Stimulated activated CD4-positive, alpha-beta T cell treated with anti-CD3 and anti-CD28 coated beads, TNF-alpha, amount 100 ng/mL, for 1 hour (primary cell): ENCODE measurements around the gene SETD2.
"Not testable (repeated sequence)": the region's sequence is repeated elsewhere in the genome, so short reads cannot be mapped to it uniquely, and the experiment has no call there.

Source experiments
- DNase-seq, 3 donors: peaks; one replicate each; pipeline ENCODE4 v3.0.0-alpha.2; 2020; ENCODE audit warnings: low read depth in 3 of 3, low spot score in 1 of 3

The SETD2 gene

DNA sequence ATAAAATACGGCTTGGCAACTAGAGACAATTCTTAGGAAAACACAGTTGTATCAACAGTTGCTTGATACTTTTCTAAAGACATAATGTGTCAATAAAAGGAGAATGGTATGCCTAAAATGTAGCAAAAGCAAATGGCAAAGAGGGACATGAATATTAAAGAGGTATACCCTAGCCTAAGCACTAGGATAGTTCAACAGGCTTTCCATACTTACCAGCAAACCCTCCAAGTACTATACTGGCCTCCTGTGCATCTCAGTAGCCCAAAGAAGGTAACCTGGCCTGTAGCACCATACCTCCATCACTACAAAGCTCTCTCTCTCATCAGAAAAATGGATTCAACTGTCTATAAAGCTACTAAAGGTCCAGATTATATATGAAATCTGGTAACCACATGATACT is 7.5 kb downstream of the SETD2 start:
- no peak for DNase-seq

DNA sequence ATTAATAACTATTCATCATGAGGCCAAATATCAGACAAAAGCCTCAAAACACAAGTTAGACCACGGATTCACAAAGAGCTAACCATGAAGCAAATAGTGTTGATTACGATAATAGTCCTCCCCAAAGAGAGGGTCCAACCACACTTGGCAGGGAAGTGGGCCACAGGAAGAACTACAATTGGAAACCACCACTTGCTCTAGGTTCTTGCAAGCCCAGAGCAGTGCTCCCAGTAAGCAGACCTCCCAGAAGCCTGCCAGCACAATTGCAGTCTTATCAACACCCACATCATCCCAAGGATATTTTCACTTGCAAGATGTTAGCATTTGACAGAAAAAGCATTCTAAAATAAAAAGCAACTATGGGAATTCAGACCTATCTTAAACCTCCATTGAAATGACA is 11.3 kb downstream of the SETD2 start:
- no peak for DNase-seq

DNA sequence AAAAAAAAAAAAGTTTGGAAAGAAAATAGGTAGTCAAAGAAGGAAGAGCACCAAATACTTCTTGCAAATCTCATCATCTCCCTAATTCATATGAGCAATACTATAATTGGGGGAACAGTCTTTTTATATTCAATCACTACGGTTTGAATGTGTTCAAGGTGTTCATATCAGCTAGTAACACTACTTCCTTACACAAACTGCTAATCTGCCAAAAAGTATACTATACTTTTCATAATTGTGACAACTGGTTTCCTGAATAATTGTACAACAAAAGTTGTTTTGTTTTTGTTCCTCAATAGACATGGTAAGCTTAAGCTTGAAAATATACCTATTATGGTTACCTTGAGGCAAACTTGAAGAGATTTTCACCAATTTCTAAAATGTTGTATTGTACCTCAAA is 12.1 kb downstream of the SETD2 start:
- DNase-seq = no peak

DNA sequence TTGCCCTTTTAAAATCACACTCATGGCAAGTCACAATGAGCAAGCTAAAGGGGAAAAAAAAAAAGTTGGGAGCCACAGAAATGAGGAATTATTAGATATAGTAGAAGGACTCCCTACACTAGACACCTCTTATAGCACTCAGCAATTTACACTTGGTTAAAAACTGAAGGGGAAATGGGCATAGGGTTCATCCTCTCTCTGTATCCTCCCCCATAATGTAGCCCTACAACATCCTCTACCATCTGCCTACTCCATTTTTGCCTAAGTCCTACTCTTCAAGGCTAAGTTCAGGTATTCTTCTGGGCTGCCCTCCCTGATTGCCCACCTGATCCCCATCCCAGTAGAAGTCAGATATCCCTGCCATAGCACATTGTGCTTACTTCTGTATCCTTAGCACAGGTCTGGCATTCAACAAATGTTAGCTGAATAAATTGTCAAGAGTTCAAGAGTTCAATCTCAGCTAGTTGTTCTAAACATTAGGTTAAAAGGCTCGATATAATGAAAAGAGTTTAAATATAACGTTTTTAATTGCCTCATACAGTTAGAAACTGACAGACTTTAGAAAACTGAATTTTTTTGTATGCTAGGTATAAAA is 14.5 kb downstream of the SETD2 start:
- DNase-seq = no peak

DNA sequence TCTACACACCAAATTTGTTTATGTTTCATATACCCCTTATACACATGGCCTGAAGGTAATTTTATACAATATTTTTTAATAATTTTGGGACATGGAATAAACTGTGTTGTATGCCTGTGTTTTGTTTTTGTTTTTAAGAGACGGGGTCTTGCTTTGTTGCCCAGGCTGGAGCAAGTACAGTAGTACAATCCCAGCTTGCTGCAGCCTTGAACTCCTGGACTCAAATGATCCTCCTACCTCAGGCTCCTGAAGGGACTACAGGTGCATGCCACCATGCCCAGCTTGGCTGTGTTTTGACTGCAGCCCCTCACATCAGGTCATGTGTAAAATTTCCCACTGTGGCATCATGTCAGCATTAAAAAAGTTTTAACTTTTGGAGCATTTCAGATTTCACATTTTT is 18.6 kb downstream of the SETD2 start:
- no peak for DNase-seq

DNA sequence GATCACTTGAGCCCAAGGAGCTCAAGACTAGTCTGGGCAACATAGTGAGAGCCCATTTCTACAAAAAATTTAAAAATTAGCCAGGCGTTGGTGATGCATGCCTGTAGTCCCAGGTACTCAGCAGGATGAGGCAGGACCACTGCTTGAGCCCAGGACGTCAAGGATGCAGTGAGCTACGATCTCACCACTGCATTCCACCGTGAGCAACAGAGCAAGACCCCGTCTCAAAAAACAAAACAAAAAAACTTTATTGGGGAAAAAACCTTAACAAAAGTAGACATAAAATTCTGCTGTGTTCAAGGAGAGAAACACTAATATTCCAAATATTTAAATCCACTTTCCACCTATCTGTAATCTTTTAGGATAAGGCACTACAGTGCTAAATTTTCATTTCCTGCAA is 20.8 kb downstream of the SETD2 start:
- no peak for DNase-seq

DNA sequence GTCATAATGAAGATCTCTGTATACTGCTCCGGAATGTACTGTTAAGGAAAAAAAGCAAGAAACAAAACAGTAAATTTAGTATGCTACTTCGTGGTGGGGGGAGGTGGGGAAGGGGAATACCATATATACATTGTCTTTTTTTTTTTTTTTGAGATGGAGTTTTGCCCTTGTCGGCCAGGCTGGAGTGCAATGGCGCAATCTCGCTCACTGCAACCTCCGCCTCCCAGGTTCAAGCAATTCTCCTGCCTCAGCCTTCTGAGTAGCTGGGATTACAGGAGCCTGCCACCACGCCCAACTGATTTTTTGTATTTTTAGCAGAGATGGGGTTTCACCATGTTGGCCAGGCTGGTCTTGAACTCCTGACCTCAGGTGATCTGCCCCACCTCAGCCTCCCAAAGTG is 21.4 kb downstream of the SETD2 start:
- DNase-seq = not testable (repeated sequence)

DNA sequence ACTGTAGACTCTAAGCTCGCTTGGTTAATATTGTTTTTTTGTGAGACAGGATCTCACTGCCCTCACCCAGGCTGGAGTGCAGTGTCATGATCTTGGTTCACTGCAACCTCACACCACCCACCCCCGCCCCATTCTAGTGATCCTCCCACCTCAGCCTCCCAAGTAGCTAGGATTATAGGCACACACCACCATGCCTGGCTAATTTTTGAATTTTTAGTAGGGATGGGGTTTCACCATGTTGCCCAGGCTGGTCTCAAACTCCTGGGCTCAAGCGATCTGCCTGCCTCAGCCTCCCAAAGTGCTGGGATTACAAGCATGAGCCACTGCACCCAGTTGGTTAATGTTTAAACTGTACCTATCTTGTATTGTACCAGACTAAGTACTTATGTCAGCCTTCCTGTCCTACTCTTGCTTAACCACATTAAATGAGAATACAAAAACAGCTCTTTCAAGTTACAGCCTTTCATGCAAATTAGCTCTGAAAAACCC is 22.9 kb downstream of the SETD2 start:
- not testable (repeated sequence) for DNase-seq

DNA sequence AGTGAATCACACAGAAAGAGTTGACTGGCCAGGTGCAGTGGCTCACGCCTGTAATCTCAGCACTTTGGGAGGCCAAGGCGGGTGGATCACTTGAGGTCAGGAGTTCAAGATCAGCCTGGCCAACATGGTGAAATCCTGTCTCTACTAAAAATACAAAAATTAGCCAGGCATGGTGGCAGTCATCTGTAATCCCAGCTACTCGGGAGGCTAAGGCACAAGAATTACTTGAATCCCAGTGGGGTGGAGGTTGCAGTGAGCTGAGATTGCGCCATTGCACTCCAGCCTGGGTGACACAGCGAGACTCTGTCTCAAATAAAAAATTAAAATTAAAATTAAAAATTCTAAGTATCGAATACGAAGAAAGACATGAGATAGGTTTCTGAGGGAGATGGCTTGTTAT is 23.4 kb downstream of the SETD2 start:
- DNase-seq = not testable (repeated sequence)

DNA sequence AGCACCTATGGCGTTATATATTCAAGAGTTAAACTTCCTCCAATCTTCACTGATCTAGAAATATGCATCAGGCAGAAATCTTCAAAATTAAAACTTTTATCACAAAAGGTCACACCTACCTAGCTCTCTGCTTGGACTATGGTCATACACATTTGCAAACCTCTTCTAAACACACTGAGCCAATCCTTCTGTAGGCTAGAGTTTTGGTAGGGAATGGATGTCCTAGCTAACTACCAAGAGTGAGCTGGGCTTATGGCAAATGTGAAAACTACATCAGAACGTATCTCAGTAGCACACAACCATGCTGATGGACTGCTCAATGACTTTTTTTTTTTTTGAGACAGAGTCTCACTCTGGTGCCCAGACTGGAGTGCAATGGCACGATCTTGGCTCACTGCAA is 29.6 kb downstream of the SETD2 start:
- DNase-seq = no peak

DNA sequence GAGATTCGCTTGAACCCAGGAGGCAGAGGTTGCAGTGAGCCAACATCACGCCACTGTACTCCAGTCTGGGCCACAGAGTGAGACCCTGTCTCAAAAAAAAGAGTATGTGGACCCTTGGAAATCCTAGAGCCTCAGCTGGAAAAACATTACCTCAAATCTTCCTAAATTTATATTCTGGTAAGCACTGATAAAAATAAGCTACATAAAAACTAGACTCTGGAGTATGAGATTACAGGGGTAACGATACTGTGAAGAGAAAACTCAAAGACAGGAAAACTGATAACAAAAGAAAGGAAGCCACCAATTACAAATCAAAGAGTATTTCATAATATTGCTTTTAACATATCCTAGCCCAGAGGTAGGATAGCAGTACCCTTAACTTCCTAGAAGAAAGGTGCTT is 30.3 kb downstream of the SETD2 start:
- no peak for DNase-seq

DNA sequence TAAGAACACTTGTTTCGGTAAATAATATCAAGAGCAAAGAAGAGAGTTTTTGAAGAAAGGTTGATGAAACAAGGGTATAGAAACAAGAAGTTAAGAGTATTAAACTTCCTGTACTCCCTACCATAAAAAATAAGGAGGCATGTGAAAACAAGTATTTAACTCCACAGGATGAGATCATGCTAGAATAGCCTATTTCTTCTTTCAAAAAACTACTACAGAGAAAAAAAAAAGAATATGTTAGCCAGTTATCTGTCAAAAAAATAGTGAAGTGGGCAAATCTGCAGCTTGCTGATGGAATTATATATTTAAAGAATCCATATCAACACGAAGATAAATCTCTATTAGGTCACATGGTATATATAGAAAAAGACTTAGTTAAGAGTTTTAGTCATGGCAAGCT is 33.4 kb downstream of the SETD2 start:
- DNase-seq = no peak

DNA sequence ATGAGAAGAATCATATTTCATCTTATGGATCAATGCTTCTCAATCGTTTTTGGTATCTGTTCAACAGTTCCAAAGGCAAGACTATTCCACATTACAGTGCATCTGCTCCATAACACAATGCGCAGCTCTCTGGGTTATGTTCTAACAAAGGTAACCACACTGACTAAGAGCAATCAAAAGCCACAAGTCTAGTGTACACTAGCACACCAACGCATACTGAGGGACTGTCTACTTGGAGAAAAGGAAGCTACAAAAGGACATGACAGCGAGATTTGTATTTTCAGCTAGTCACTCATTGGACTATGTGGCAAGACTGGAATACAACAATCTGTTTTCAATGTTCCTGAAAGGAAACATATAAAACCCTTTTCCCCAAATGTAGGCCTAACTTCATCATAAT is 35.8 kb downstream of the SETD2 start:
- DNase-seq = no peak

DNA sequence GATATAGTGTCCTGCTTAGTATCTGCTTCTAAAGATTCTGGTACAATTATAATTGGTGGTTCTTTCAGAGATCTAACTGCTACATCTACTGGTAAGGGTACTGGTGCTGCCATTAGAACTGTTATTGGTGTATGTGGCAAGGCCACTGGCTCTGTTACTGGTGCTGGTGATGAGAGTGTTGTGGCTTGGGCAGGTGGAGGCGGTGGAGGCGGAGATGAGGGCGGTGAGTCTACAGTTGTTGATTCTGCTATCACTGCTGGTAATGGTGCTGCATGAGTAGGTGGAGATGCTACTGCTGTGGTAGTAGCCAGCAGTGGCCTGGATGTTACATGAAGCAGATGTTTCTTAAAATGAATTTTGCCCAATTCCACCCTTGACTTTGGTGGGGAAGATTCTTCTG is 40.1 kb downstream of the SETD2 start:
- no peak for DNase-seq

DNA sequence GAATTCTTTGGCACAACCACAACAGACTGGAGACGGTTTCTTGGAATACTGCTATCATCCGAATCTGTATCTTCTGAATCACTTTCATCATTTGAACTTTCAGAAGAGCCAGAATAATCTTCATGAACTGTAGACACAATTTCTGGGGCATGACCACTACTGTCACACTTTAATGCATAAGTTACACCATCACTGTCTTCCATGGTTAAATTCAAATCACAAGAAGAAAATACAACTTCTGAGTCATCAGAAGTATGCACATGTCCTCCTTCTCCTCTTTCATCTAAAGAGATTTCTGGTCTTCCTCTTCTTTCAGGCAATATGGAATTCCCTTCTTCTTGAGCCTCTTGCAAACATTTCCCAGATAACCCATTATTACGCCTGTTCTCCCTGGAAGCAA is 42.5 kb downstream of the SETD2 start:
- DNase-seq = no peak

DNA sequence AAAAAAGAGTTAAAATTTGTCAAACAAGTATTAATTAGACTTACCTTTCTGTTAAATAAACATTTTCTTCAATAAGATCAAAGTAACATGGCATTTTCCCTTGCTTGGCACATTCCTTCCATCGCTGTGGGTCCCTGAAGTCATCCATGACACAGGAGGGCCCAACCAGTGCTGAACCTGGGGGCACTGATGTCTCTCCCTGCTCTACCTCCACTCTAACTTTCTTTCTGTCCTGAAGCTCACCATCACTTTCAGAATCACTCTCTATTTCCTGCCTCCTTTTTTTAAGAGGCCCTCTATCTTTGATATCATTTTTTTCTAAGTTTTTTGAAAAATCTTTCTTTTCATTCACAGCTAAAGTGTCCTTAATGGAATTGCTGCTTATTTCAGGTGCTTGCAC is 43.8 kb downstream of the SETD2 start:
- DNase-seq = no peak

DNA sequence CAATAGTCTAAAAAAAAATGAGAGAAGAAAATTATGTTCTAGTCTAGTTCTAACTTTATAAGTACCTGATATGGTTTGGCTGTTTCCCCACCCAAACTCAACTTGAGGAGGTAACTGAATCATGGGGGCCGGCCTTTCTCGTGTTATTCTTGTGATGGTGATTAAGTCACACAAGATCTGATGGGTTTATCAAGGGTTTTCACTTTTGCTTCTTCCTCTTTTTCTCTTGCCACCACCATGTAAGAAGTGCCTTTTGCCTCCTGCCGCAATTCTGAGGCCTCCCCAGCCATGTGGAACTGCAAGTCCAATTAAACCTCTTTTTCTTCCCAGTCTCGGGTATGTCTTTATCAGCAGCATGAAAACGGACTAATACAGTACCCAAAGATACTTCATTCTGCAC is 44.5 kb downstream of the SETD2 start:
- DNase-seq = not testable (repeated sequence)

DNA sequence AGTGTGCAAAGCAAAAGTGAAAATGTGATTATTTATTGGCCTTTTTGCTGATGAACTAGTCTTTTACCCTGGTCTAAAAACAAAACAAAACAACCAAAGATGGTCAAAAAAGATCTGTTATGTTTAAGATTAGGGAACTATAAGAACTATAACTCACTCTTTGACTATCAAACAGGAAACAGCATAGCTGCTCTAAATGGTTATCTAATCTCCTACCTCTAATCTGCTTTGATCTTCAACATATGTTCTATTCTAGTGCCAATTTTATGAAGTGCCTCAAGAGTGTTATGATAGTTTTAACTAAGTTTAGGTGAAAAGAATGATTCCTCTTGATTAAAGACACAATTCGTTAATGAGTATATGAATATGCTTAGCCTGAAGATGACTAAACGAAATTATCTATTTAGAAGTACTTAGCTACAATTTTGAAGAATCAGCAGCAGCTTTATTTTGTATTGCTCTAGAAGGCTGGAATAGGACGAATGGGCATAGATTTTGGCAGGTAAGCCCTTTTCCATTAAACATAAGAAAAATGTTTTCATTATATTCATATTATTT is 46.0 kb downstream of the SETD2 start:
- no peak for DNase-seq

DNA sequence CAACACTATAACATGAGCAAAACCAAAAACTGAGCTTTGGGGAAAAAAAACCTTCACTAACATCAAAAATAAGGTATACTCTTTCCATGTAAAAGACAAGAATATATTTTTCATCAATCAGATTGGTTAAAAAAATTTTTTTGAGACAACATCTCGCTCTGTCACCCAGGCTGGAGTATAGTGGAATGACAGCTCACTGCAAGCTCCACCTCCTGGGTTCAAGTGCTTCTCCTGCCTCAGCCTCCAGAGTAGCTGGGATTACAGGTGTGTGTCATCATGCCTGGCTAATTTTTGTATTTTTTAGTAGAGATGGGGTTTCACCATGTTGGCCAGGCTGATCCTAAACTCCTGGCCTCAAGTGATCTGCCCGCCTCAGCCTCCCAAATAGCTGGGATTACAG is 48.4 kb downstream of the SETD2 start:
- not testable (repeated sequence) for DNase-seq

DNA sequence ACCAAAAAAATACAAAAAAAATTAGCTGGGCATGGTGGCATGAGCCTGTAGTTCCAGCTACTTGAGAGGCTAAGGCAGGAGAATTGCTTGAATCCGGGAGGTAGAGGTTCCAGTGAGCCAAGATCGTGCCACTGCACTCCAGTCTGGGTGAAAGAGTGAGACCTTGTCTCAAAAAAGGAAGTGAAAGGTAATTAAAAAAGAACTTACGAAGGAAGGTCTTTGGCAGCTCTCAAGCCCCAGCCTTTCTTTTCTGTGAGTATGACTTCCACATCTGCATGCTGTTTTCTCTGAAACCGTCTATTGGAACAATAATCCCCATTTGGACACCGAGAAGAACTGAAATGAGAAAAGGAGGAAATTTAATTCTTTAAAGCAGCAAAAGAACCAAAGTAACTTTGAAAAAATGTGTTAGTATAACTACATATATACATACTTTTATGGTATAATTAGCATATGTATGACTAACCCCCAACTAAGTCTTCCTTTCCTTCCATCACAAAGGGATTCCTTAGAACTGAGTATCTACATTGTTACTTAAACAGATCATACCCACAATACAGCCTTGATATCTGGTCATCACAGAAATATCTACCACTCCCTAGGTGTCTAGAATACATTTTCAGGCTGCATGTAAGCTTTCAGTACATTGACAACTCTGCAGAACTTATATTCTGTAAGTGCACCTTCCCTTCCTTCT is 50.1 kb downstream of the SETD2 start:
- no peak for DNase-seq

DNA sequence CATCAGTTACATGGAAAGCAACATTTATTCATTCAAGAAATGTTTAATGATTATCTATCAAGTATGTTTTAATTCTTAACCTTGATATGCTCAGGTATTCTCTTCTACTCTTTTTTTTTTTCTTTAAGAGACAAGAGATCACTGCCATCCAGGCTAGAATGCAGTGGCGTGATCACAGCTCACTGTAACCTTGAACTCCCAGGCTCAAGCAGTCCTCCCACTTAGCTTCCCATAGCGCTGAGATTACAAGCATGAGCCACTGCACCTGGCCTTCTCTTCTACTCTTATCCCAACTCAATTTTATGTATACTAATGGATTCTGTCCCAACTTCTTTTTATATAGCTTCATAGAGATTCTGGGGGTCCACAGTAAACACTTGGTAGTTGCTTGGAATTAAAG is 50.9 kb downstream of the SETD2 start:
- no peak for DNase-seq

DNA sequence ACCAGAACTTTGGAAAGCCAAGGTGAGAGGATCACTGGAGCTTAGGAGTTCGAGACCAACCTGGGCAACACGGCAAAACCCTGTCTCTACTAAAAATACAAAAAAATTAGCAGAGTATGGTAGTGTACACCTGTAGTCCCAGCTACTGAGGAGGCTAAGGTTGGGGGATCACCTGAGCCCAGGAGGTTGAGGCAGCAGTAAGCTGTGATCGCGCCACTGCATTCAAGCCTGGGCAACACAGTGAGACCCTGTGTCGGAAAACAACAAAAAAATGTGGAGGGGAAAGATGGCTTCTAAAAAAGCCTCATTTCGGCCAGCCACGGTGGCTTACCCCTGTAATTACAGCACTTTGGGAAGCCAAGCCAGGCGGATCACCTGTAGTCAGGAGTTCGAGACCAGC is 54.5 kb downstream of the SETD2 start:
- DNase-seq = no peak

DNA sequence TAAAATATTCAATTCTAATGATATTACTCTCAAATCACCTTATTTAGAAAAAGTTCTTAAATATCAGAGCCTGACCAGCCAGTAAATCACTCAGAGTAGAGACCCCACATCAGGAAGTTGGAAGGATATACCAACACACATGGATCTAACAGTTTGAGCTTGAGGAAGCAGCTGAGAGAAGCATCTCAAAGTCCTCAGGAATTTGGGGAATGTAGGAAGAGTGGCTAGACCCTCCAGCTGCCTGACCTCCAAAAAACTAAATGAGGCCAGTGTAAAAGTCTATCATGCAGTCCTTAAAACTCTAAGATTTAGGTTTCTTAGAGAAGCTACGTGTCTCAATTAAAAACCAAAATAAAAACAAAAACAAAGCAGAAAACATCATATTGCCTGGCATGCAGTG is 55.4 kb downstream of the SETD2 start:
- DNase-seq = no peak
